CD4-positive, alpha-beta T cell treated with Interleukin-15 for 4 hours (primary cell): ENCODE results near the gene CACNA2D1.

Experiments used
- DNase-seq: peaks from one replicate; pipeline ENCODE4 v3.0.0-alpha.2; 2020; ENCODE audit warnings: low spot score

The CACNA2D1 gene

DNA sequence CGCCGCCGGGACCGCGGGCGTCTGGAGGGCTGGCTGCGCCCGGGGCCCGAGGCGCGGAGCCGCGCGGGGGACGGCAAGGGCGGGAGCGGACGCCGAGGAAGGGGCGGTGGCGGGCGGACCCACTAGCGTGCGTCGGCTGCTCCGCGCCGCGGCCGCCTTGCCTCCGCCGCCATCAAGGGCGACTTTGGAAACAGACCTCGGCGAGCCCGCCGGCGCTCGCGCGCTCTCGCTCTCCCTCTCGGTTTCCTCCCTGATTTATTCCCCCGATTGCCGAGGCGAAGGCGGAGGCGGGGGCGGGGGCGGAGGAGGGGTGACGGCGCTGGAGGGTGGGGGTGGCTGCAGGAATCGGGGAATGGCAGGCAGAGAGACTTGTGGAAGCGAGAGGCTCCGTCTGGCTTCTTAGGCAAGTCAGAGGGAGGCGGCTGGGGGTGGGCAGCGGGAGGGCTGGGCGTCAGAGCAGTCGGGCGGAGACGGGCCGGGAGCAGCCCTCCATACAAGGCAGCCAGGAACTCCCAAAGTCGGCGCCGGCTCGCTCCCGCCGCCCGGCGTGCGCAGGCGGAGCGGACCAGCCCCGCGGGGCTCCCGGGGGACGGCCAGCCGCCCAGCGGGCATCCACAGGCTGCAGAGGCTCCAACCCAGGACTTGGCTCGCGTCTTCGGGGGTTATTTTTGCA is at the start of gene CACNA2D1:
TSS of gene CACNA2D1 (minus strand) at position 231 of the 673 bp plus-strand sequence.
- no peak for DNase-seq

DNA sequence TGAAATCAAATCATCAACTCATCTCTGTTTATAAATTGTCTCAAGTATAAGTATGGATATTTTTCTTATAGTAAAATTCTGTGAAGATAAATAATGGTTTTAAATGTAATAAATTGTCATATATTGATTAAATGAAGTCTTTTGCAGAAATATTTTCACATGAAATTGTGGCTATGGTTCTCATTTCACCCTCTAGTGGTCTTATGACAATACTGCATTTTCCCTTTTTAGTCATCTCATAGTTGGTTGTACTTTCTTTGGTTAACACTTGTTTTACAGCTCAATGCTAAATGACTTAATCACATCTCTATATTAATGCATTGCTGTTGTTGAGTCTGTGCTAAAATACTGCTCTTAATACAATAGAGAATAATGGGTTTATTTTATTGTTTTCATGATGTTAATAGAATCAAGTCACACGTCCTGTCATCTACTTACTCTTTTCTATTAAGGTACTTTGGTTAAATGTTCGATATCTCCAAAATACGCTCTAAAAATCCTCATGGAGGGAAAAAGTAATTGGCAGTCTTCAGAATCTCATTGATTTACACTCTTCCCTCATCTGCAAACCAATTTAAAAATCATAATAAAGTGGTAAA is 38.0 kb upstream of the CACNA2D1 start:
- no peak for DNase-seq

DNA sequence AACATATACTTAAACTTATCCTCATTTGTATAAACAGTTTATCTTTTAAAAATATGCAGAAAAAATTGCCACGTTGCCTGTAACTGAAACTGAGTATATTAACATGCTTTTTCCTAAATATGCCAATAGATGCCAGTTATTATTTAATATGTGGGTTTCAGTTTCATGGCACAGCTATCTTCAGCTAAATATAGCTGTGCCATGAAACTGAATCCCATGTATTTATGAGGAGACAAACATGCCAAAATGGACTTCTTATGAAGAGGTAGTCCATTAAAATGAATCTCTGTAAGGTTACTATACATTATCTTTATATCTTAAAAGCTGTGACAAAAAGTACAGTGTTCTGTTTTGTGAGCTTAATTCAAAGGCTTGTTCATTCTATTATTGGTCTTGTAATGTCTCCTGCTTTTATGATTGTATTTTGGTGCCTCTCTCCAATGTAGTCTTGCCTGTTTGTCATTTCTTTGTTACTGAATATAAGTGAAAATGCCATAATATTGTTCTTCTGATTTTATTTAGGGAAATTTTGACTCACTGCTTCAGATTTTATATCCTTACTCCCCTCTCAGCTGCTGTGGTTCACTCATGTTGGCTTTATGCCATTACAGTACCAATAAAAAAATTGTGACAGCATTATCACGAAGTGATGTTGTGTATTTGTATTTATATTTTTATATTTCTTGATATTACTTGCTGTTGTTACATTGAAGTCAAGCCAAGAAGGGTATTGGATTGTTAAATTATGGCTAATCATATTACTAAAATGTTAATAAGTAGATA is 34.3 kb upstream of the CACNA2D1 start:
- DNase-seq = no peak

DNA sequence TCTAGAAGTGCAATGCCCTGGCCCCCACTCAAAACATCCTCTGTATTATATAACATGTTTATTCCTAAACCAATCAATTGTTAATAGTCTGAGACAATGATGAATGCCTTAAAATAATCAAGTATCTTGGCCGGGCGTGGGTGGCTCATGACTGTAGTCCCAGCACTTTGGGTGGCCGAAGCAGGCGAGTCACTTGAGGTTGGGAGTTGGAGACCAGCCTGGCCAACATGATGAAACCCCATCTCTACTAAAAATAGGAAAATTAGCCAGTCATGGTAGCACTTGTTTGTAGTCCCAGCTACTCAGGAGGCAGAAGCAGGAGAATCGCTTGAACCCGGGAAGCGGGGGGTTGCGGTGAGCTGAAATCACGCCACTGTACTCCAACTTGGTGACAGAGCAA is 29.4 kb upstream of the CACNA2D1 start:
- no peak for DNase-seq

DNA sequence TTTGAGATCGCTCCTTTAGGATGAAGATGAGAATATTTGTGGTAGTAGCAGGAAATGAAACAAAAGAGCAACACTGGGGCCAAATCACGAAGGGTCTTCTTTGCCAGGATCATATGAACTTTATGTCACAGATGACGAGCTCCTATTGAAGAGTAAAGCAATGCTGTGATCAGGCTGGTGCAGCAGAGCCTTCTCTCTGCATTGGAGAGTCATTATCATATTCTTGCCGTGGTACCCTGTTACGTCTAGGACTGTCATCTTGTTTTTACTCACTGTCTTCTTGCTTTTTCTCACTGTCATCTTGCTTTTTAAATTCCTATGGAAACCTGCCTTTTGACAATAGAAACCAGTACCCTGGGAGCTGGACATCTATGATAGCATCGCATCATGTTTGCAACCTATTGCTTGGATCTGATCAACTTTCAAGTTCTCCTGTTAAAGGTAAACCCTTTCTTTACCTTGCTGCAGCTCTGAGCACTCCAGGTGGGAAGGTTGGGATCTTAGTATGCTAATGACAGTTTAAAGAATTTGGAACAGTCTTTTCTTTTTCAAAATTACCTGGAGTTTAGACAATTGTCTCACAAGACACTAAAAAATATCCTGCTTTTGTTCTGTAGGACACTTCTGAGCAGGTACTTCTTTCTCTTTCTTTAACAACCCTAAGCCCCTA is 27.9 kb upstream of the CACNA2D1 start:
- no peak for DNase-seq

DNA sequence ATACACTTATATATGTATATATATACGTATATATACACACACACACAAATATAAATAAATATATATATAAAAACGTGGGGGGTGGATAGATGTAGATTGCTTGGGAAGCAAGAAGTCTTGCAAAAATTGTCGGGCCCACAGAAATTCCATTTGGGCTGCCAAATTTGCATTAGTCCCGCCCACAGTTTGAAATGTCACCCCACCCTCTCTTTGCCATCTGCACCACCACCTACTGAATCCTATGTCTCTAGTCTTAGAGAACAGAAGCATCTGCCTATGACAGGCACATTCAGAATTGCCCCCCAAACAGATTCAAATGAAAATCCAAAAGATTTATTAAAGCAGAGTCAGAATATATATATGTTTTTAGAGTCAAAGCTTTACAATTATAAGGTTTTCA is 25.6 kb upstream of the CACNA2D1 start:
- DNase-seq = no peak

DNA sequence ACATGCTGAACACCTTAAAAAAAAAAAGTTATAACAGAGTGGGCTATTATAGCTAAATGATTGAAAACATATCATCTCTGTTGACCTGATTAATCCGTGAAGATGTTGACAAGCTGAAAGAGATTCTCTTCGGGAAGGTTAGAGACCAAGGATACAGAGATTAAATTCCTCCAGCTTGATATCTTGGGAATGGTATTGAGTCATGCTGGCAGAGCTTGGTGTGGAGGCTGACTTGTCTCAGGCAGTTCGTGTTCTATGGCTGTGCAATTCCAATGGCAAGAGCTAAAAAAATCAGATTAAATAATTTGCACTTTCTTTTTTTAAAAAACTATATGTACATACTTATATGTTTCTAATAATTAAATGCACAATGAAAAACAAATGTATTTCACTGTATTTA is 24.9 kb upstream of the CACNA2D1 start:
- DNase-seq = no peak

DNA sequence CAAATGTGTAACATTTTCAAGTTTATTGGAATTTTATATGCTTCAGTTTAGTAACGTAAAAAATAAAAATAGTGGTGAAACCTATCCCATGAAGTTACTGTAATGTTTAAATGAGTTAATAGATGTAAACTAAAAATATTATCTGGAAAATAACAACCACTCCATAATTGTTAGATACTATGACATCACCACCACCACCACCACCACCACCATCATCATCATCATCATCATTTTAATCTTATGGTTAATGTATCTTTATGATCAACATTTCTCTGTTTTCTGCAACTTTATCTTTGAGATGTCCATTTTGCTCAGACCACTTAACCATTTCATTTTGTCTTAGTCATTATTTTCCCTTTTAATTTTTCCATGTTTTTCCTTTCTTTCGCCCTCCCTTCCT is 23.4 kb upstream of the CACNA2D1 start:
- no peak for DNase-seq

DNA sequence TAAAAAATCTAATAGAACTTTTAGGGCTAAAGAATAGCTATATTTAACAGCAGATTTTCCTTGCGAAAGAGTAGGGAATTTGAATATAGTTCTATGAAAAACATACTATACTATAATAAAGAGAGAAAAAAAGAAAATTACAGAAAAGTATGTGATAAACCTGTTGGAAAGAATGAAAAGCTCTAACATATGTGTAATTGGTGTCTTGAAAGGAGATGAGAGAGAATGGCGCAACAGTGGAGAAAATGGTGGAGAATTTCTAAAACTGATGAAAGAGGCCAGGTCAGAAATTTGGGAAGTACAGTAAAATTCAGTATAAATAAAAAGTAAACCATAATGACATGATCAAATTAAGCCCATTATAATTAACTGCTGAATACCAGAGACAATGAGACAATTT is 20.8 kb upstream of the CACNA2D1 start:
- DNase-seq = no peak

DNA sequence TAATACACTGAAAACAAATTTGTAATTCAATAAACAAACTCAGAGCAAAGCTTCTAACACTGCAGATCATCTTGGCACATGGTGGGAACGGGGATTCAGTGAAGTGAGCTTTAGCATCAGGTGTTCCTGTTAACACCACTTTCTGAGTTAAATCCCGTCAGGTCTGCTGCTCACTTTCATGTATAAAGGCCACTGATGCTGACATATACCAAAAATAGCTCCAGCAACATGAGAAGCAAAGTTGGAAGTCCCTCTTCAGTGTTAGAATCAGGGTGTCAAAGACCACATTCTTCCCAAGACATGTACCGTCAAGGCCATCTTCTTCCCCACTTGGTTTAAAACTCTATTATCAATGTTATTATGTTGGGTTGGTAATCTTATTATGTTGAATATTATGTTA is 11.7 kb upstream of the CACNA2D1 start:
- DNase-seq = no peak

DNA sequence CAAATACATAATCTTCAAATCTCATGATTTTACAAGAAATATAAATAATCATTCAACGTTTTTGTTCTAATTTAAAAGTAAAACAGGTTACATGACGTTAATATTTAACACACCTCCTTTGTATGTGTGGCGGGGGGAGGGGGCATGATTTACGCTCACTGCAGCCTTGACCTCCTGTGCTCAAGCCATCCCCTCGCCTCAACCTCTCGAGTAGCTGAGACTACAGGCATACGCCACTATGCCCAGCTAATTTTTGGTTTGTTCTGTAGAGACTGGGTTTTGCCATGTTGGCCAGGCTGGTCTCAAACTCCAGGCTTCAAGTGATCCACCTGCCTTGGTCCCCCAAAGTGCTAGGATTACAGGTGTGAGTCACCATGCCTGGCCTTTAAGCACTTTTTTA is 7.2 kb upstream of the CACNA2D1 start:
- no peak for DNase-seq

DNA sequence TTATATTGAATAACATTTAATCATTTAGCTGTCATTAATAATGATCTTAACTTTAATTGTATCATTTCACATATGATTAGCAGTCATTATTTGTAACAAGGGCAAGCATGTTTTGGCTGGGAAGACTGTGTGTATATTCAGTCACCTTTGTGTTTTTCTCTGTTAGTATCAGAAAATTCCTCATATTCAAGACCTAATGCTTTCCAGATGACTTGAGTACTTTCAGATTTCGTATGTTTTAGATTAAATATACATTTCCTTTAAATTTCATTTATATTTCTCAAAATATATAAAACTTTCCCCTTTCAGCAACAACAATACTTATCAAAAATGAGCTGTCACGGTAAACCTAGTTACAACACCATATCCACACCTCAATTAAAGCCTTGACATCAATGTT is 6.3 kb upstream of the CACNA2D1 start:
- no peak for DNase-seq

DNA sequence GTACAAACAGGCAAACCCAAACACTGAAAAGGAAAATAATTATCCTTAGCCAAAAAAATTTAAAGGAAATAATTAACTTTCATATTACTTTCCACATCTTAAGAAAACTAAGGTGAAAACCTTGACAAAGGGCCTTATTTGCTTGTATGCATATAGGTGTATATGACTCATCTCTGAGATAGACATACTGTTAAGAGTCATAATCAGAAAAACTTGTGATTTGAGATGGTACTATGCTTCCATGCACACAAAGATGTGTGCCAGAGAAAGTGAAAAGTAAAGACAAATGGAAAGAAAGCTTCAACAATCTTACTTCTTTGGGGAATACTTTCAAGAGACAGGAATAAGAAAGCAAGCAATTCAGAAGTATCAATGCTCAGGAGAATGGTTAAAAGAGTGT is 3.3 kb upstream of the CACNA2D1 start:
- DNase-seq = no peak

DNA sequence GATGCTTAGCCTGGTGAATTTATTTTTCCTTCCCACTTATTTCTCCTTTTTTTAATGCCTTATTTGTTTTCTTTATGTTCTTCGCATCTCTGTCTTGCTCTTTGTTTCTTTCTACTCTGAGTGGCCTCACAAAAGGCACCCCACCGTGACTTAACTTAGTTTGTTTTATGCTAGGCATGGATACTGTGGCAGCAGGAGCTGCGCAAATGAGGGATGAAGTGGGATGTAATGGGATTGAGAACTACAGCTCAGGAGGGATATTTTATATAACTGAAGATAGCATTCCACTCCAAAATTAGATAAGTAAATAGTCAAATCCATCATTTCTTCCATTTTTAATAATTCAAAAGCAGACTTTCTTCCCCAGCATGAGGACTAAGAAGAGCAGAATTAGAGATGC is 1.7 kb upstream of the CACNA2D1 start:
- DNase-seq = no peak

DNA sequence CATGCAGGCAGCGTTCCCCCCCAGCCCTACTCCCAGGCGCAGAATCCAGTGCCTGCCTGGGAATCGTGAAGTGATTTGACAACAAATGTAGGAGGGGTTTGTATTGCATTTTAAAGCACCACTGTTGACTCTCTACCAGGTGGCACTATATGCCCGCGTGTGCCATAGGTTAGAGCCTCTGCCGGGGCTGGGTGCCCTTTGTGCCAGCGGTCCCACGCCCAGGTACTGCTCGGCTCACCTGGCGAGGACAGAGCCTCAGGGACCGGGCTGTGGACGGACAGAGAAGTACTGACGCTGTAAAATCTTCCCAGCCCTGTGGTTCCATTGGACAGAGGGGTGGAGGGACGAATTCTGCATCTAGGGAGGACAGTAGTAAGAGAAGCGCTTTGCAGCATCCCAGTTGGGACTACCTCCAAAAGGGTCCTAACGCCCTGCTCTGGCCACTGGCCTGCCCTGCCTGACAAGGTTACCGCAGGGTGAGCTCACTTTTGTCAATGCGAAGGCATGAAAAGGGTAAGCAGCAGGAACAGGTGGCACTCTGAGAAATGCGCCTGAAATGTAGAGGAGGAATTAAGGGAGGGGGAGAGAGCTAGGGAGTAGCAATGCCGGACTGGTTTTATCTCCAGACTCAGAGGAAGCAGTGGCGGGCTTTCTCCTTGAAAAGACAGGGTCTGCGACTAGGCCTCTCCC is 788 bp upstream of the CACNA2D1 start:
- DNase-seq = no peak

DNA sequence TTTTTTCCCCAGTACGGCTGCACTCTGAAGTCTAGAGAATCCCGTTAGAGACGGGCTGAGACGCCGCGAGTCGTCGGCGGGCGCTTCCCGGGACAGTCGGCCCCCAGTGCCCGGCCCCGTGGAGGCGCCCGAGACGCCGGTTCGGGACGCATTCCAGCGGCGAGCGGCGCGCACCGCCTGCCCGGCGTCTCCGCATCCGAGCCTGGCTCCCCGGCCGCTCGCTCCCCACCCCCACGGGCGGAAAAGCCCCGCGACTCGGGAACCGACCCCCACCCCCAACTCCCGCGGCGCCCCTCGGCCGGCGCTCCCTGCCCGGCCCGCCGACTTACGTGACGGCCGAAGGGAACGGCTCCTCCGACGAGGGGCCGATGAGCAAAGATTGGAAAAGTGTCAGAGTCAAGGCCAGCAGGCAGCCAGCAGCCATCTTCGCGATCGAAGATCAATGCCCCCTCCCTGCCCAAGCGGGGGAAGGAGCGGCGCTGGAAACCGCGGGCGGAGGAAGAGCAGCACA is 486 bp downstream of the CACNA2D1 start:
- no peak for DNase-seq

DNA sequence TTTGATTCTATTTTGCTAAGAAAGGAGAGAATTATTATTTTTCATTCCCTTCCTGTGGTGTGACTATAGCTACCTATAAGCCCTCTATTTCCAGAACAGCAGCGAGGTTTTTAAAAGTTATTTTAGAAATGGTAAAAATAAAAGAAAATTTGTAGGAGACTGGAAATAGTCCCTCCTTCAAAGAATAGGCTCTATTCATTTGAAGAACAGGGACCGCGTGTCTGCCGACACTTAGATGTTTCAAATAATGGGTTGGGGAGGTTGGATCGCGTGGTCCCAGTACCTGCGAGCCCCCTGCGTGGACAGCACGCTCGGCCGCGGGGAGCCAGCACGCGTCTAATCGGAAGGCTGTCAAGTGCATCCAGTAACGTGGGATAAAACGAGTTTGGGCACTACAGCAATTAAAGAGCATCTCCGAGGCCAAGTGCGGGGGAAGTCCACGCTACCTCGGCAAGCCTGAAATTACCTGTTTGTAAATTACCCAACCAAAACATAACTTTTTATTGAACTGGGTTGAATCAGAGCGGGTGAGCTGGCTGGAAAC is 1.0 kb downstream of the CACNA2D1 start:
- DNase-seq = no peak

DNA sequence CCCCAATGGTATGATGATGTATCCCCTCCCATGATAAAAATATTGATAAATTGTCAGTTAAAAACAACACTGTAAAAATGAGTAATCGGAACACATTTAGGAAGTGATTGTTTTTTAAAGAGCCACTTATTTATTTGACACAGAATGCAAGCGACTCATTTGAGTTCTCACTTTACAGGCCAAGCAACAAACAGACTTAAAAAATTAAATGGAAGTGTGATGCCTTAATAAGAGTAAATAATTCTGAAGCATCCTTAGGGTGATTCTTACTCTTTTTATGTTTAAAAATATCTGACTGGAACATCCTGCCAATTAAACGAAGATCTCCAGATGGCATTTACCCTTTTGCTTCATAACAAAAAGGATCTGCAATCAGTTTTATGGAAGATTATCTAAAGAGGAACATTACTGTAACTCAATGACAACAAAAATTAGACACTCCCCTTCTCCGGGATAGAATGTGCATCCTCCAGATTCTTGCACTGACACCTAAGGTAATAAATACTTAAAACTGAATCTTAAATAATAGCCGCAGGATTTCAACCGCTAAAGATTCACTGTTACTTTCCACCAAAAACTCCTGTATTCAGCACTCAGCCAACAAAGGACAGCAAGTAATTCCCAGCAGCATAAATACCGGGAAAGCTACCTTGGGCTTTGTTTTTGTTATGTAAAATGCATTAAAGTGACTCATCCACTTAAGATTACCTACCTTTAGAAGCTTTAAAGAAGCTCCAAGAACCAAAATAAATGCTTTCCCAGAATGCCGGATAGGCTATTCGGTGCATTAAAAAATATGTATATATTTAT is 1.7 kb downstream of the CACNA2D1 start:
- DNase-seq = no peak

DNA sequence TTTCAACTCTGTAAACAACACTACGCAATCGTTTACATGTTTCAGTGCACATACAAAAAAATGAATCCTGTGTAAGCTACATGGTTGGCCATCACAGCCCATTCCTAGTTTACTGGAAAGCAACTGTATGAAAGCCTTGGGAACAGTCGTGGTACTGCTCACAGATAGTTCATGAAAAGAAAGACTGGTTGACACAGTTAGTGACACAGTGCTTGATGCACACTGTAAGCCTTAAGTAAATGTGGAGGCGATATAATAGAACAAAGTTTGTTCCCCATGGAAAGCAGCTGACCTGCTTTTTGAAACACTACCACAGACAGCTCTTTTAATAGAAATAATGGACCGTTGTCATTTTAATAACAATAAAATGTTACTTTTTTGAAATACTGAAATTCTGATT is 5.1 kb downstream of the CACNA2D1 start:
- DNase-seq = no peak

DNA sequence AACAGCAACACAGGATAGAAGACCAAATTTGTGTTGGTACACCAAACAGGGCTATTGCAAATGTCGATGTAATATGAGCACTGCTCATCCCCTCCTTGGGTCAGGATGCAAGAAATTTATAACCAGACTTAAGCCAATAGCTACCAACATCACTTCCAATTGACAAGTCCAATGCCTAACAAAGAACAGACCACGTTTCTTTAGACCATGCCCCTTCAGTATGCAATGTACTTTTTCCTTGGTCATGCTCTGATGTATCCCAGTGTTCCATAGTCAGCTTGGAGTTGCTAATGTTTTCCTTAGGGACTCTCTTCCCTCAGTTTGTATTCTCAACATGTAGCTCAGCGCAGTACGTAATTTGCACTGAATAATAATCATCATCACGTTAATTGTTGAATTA is 7.8 kb downstream of the CACNA2D1 start:
- DNase-seq = no peak
